Prostate gland (tissue), 2 donors: ENCODE results near the gene PRR14L. TPM values are rescaled to one million over a fixed set of nuclear protein-coding genes. Genes with fewer than 3 reads are reported as not detected.
A peak's percentile ranks its signal among the peaks of the same experiment; 100 is the strongest.

Source experiments
- DNase-seq: peaks from one replicate; pipeline ENCODE4 v3.0.0-alpha.2; 2019; ENCODE audit warnings: low spot score
- H3K27ac ChIP-seq, 2 donors: fragments of 200-600 bp; sonication (generic); 2 replicates each; pipeline ENCODE4 v1.5.1; 2017 to 2019
- H3K27me3 ChIP-seq: fragments of 200-600 bp; sonication (generic); replicated peaks from 2 replicates; pipeline ENCODE4 v1.5.1; 2019; ENCODE audit not compliant: insufficient read depth
- H3K36me3 ChIP-seq, 2 donors: fragments of 200-600 bp; sonication (generic); 1 replicate in 1 of 2; 2 replicates in 1 of 2; pipeline versions ENCODE4 v1.5.1 to v1.8.1; 2017 to 2019
- H3K4me1 ChIP-seq: fragments of 200-600 bp; sonication (generic); replicated peaks from 2 replicates; pipeline ENCODE4 v1.5.1; 2019
- H3K4me3 ChIP-seq, 2 donors: fragments of 200-600 bp; sonication (generic); 2 replicates each; pipeline ENCODE4 v1.5.1; 2017 to 2019
- H3K9me3 ChIP-seq: fragments of 200-600 bp; sonication (generic); 2 replicates; pipeline ENCODE4 v1.5.1; 2017
- CTCF ChIP-seq, 4 experiments: fragments of 200-600 bp in 2 of 4; fragments of 450-650 bp in 2 of 4; sonication (generic) in 2 of 4; IDR thresholded peaks; 1 replicate in 3 of 4; 2 replicates in 1 of 4; pipeline ENCODE4 v1.5.1; 2016 to 2019; ENCODE audit warnings: antibody characterized with exemption in 4 of 4, mild to moderate bottlenecking in 2 of 4, moderate library complexity in 2 of 4
- POLR2A ChIP-seq: fragments of 450-650 bp; IDR thresholded peaks from one replicate; pipeline ENCODE4 v1.6.1; 2016; ENCODE audit warnings: antibody characterized with exemption, mild to moderate bottlenecking
- POLR2AphosphoS5 ChIP-seq: sonication (generic); formaldehyde crosslinking; IDR thresholded peaks from one replicate; pipeline ENCODE4 v1.6.1; 2017; ENCODE audit warnings: antibody characterized with exemption
- WGBS: methylation state at CpG from one replicate; pipeline ENCODE4 v1.1.5; 2018; 5-methylcytosine and 5-hydroxymethylcytosine counted together
- intact Hi-C: fragments of 100-400 bp; cut with DNase I; formaldehyde crosslinking; loops from one replicate; pipeline ENCODE4 v1.14.2; 2022
- small RNA-seq, 2 donors: library from RNA; depleted of rRNA; stranded (forward); fragments of <200 nt; gene quantifications; one replicate each; pipeline ENCODE3, GENCODE V24; 2016
- total RNA-seq, 2 donors: library from RNA; depleted of rRNA; stranded (reverse); fragments of >200 nt; gene quantifications; one replicate each; pipeline ENCODE4 v1.1.0, GENCODE V29; 2016

The PRR14L gene
- total RNA-seq, 2 donors from 2014 or later, result 17.7 to 42.4 TPM

- H3K27ac ChIP-seq, result peak overlapping the region in 1 of 2 donors; percentile 73
- H3K36me3 ChIP-seq, result no peaks in the 10 kb centered on the region
- H3K4me3 ChIP-seq, result no peak overlapping the region
- H3K27me3 ChIP-seq, result no peaks in the 10 kb centered on the region
- peaks cover 14% of the 10 kb centered on the region for H3K4me1 ChIP-seq
- TF ChIP-seq POLR2AphosphoS5 (no peak), CTCF (IDR thresholded peaks at IDR 0.05) (no peak), POLR2A (no peak)
- WGBS, result 79% methylated on average over 9 of the region's 9 CpGs
- DNase-seq, result no peak
- intact Hi-C loops, result loop anchor here (2.0 to 10.0 kb wide), 2 partner anchors 71 to 187 kb away; no protein-coding TSS in a partner anchor
- no peaks in the 10 kb centered on the region for H3K9me3 ChIP-seq
Observed at GRCh38 chr22:31631436-31631835, 118.5 kb downstream of the PRR14L start.

Small RNA genes lying within 50 kb of the gene (small RNA-seq; reads per million reads assigned to genes)
- gene RN7SL20P, result 0 reads per million in 2 donors

Other genes starting within 250 kb of the PRR14L start
- 10 to 100 TPM; 35.1 to 91.2 TPM for gene PISD, start 87.9 kb downstream of the PRR14L start, total RNA-seq
- 10 to 100 TPM; 10.9 to 37.5 TPM for gene DEPDC5, start 3.9 kb upstream of the PRR14L start, total RNA-seq
- gene YWHAH, start 194.4 kb upstream of the PRR14L start, total RNA-seq, result 10 to 100 TPM; 41.9 to 62.4 TPM